ENCODE results near the gene TBC1D16.
"Not testable (repeated sequence)": the region's sequence is repeated elsewhere in the genome, so short reads cannot be mapped to it uniquely, and the experiment has no call there.

The TBC1D16 gene

GRCh38 chr17:80002690-80003490 lies 32.8 kb downstream of the TBC1D16 start:
- FAIRE-seq = no peak

GRCh38 chr17:80002070-80002641 lies 33.5 kb downstream of the TBC1D16 start:
- FAIRE-seq = no peak

GRCh38 chr17:80000981-80001775 lies 34.5 kb downstream of the TBC1D16 start:
- FAIRE-seq = no peak

- no peak for FAIRE-seq
Observed at GRCh38 chr17:80000136-80000535, 35.5 kb downstream of the TBC1D16 start.

GRCh38 chr17:79997011-79997660 lies 38.5 kb downstream of the TBC1D16 start:
- no peak for FAIRE-seq

GRCh38 chr17:79996291-79996690 lies 39.4 kb downstream of the TBC1D16 start:
- FAIRE-seq = no peak

- no peak for FAIRE-seq
Observed at GRCh38 chr17:79995696-79996095, 40.0 kb downstream of the TBC1D16 start.

- FAIRE-seq = no peak
Observed at GRCh38 chr17:79994602-79995001, 41.1 kb downstream of the TBC1D16 start.

- not testable (repeated sequence) for FAIRE-seq
Observed at GRCh38 chr17:79994228-79994569, 41.5 kb downstream of the TBC1D16 start.

GRCh38 chr17:79993390-79994227 lies 42.1 kb downstream of the TBC1D16 start:
- no peak for FAIRE-seq

- FAIRE-seq = no peak
Observed at GRCh38 chr17:79992649-79993389, 42.9 kb downstream of the TBC1D16 start.

- FAIRE-seq = no peak
Observed at GRCh38 chr17:79991924-79992648, 43.6 kb downstream of the TBC1D16 start.

GRCh38 chr17:79991140-79991923 lies 44.3 kb downstream of the TBC1D16 start:
- FAIRE-seq = no peak

- FAIRE-seq = no peak
Observed at GRCh38 chr17:79990704-79991103, 45.0 kb downstream of the TBC1D16 start.

- no peak for FAIRE-seq
Observed at GRCh38 chr17:79990051-79990592, 45.5 kb downstream of the TBC1D16 start.

GRCh38 chr17:79989106-79989835 lies 46.4 kb downstream of the TBC1D16 start:
- FAIRE-seq = no peak

GRCh38 chr17:79988185-79988971 lies 47.3 kb downstream of the TBC1D16 start:
- FAIRE-seq = no peak

GRCh38 chr17:79987935-79988184 lies 47.8 kb downstream of the TBC1D16 start:
- no peak for FAIRE-seq

All from colon (tissue), 2 donors.